Measurements from ENCODE around the gene SPCS2.

SPCS2 gene

GRCh38 chr11:74937696-74938475 lies 11.2 kb upstream of the SPCS2 start:
- peaks cover 2% of the 10 kb centered on the region for H3K4me1 ChIP-seq (ENCODE audit: control insufficient read depth, insufficient read depth, low read depth, low read length)
- DNase-seq = peak; percentile 37
- 74% methylated on average over 2 of the region's 5 CpGs for WGBS
- peaks cover 7 to 48% of the 10 kb centered on the region in 2 experiments for H3K36me3 ChIP-seq (ENCODE audit: control insufficient read depth in 1 of 2, insufficient read depth in 2 of 2, low read depth in 1 of 2, low read length in 2 of 2)
- H2BK12ac ChIP-seq (ENCODE audit: low read length in 2 of 2) = no peak overlapping the region
- H2BK5ac ChIP-seq (ENCODE audit: low read depth, low read length, poor library complexity, severe bottlenecking) = no peak overlapping the region
- H4K91ac ChIP-seq (ENCODE audit: low read length) = no peak overlapping the region
- no peaks in the 10 kb centered on the region for H3K9me3 ChIP-seq (ENCODE audit: control insufficient read depth, low read length)
- no peak overlapping the region for H3K4me3 ChIP-seq (ENCODE audit: insufficient read depth in 1 of 2, low read depth in 1 of 2, low read length in 2 of 2)
- no peak overlapping the region for H2AFZ ChIP-seq (ENCODE audit: low read depth, low read length)
- H3K79me1 ChIP-seq (replicated peaks; ENCODE audit: low read length, poor library complexity, severe bottlenecking) = no peaks in the 10 kb centered on the region
- no peak overlapping the region for H2AK5ac ChIP-seq (ENCODE audit: low read length, severe bottlenecking)
- no peaks in the 10 kb centered on the region for H3K27me3 ChIP-seq (ENCODE audit: control insufficient read depth in 1 of 2, insufficient read depth in 1 of 2, low read length in 2 of 2)
- H3K18ac ChIP-seq (ENCODE audit: low read depth in 1 of 2, low read length in 2 of 2) = no peak overlapping the region
- no peak overlapping the region for H2BK15ac ChIP-seq (ENCODE audit: low read depth, poor library complexity, severe bottlenecking)
- H3K27ac ChIP-seq (ENCODE audit: low read length, poor library complexity, severe bottlenecking) = no peak overlapping the region
- H3K14ac ChIP-seq (ENCODE audit: low read length in 2 of 2) = no peak overlapping the region
- no peak overlapping the region for H3K4ac ChIP-seq (ENCODE audit: low read depth in 1 of 2, low read length in 2 of 2)
- H3K23ac ChIP-seq (ENCODE audit: low read length in 2 of 2) = no peak overlapping the region
- H3K9ac ChIP-seq (ENCODE audit: low read length) = no peak overlapping the region
- no peak overlapping the region for H2BK120ac ChIP-seq (ENCODE audit: low read depth, low read length)
- H3K4me2 ChIP-seq (ENCODE audit: low read length, poor library complexity, severe bottlenecking) = no peak overlapping the region
- H4K8ac ChIP-seq (ENCODE audit: low read length) = no peak overlapping the region

- Histone ChIP-seq H3K4me1 (ENCODE audit: control insufficient read depth, insufficient read depth, low read depth, low read length) (peaks cover 6% of the 10 kb centered on the region), H2BK15ac (ENCODE audit: low read depth, poor library complexity, severe bottlenecking) (no peak overlapping the region), H3K9me3 (ENCODE audit: control insufficient read depth, low read length) (no peaks in the 10 kb centered on the region), H2BK12ac (ENCODE audit: low read length in 2 of 2) (no peak overlapping the region), H3K4me2 (ENCODE audit: low read length, poor library complexity, severe bottlenecking) (no peak overlapping the region), H4K8ac (ENCODE audit: low read length) (no peak overlapping the region), H3K18ac (ENCODE audit: low read depth in 1 of 2, low read length in 2 of 2) (no peak overlapping the region), H3K9ac (ENCODE audit: low read length) (no peak overlapping the region), H3K4me3 (ENCODE audit: insufficient read depth in 1 of 2, low read depth in 1 of 2, low read length in 2 of 2) (no peak overlapping the region), H3K23ac (ENCODE audit: low read length in 2 of 2) (no peak overlapping the region), H2AK5ac (ENCODE audit: low read length, severe bottlenecking) (no peak overlapping the region), H4K91ac (ENCODE audit: low read length) (no peak overlapping the region), H3K27me3 (ENCODE audit: control insufficient read depth in 1 of 2, insufficient read depth in 1 of 2, low read length in 2 of 2) (no peaks in the 10 kb centered on the region), H3K79me1 (replicated peaks; ENCODE audit: low read length, poor library complexity, severe bottlenecking) (peaks cover 2% of the 10 kb centered on the region), H3K27ac (ENCODE audit: low read length, poor library complexity, severe bottlenecking) (no peak overlapping the region), H2BK5ac (ENCODE audit: low read depth, low read length, poor library complexity, severe bottlenecking) (no peak overlapping the region), H3K36me3 (ENCODE audit: control insufficient read depth in 1 of 2, insufficient read depth in 2 of 2, low read depth in 1 of 2, low read length in 2 of 2) (peaks cover 3 to 16% of the 10 kb centered on the region in 2 experiments), H2AFZ (ENCODE audit: low read depth, low read length) (no peak overlapping the region), H3K14ac (ENCODE audit: low read length in 2 of 2) (no peak overlapping the region), H3K4ac (ENCODE audit: low read depth in 1 of 2, low read length in 2 of 2) (no peak overlapping the region), H2BK120ac (ENCODE audit: low read depth, low read length) (no peak overlapping the region)
- DNase-seq = no peak
These were observed 7.6 kb upstream of the SPCS2 start for GRCh38 chr11:74941492-74941891.

- Histone ChIP-seq H3K14ac (ENCODE audit: low read length in 2 of 2) (no peak overlapping the region), H3K4me2 (ENCODE audit: low read length, poor library complexity, severe bottlenecking) (no peak overlapping the region), H3K4ac (ENCODE audit: low read depth in 1 of 2, low read length in 2 of 2) (no peak overlapping the region), H2AFZ (ENCODE audit: low read depth, low read length) (no peak overlapping the region), H3K4me1 (ENCODE audit: control insufficient read depth, insufficient read depth, low read depth, low read length) (peaks cover 6% of the 10 kb centered on the region), H2BK12ac (ENCODE audit: low read length in 2 of 2) (no peak overlapping the region), H3K36me3 (ENCODE audit: control insufficient read depth in 1 of 2, insufficient read depth in 2 of 2, low read depth in 1 of 2, low read length in 2 of 2) (peaks cover 0 to 11% of the 10 kb centered on the region in 2 experiments), H3K9ac (ENCODE audit: low read length) (peak overlapping the region; percentile 64), H3K18ac (ENCODE audit: low read depth in 1 of 2, low read length in 2 of 2) (no peak overlapping the region), H2BK5ac (ENCODE audit: low read depth, low read length, poor library complexity, severe bottlenecking) (no peak overlapping the region), H3K27ac (ENCODE audit: low read length, poor library complexity, severe bottlenecking) (no peak overlapping the region), H3K79me1 (replicated peaks; ENCODE audit: low read length, poor library complexity, severe bottlenecking) (peaks cover 2% of the 10 kb centered on the region), H2BK15ac (ENCODE audit: low read depth, poor library complexity, severe bottlenecking) (no peak overlapping the region), H4K91ac (ENCODE audit: low read length) (no peak overlapping the region), H2AK5ac (ENCODE audit: low read length, severe bottlenecking) (no peak overlapping the region), H4K8ac (ENCODE audit: low read length) (no peak overlapping the region), H3K4me3 (ENCODE audit: insufficient read depth in 1 of 2, low read depth in 1 of 2, low read length in 2 of 2) (peak overlapping the region in 1 of 2 experiments; percentile 32), H2BK120ac (ENCODE audit: low read depth, low read length) (no peak overlapping the region), H3K27me3 (ENCODE audit: control insufficient read depth in 1 of 2, insufficient read depth in 1 of 2, low read length in 2 of 2) (no peaks in the 10 kb centered on the region), H3K23ac (ENCODE audit: low read length in 2 of 2) (no peak overlapping the region), H3K9me3 (ENCODE audit: control insufficient read depth, low read length) (no peaks in the 10 kb centered on the region)
- no peak for DNase-seq
- WGBS = 95% methylated on average over 5 of the region's 5 CpGs
These were observed 6.8 kb upstream of the SPCS2 start for GRCh38 chr11:74942073-74942759.

- Histone ChIP-seq H2AK5ac (ENCODE audit: low read length, severe bottlenecking) (no peak overlapping the region), H4K91ac (ENCODE audit: low read length) (no peak overlapping the region), H2BK12ac (ENCODE audit: low read length in 2 of 2) (no peak overlapping the region), H2AFZ (ENCODE audit: low read depth, low read length) (peak overlapping the region; percentile 43), H3K14ac (ENCODE audit: low read length in 2 of 2) (no peak overlapping the region), H3K79me1 (replicated peaks; ENCODE audit: low read length, poor library complexity, severe bottlenecking) (peaks cover 3% of the 10 kb centered on the region), H2BK120ac (ENCODE audit: low read depth, low read length) (no peak overlapping the region), H3K4me2 (ENCODE audit: low read length, poor library complexity, severe bottlenecking) (peak overlapping the region; percentile 44), H3K27me3 (ENCODE audit: control insufficient read depth in 1 of 2, insufficient read depth in 1 of 2, low read length in 2 of 2) (no peaks in the 10 kb centered on the region), H3K27ac (ENCODE audit: low read length, poor library complexity, severe bottlenecking) (no peak overlapping the region), H3K4me3 (ENCODE audit: insufficient read depth in 1 of 2, low read depth in 1 of 2, low read length in 2 of 2) (peak overlapping the region; percentile 78 to 99), H3K9me3 (ENCODE audit: control insufficient read depth, low read length) (no peaks in the 10 kb centered on the region), H3K18ac (ENCODE audit: low read depth in 1 of 2, low read length in 2 of 2) (peak overlapping the region; percentile 25 to 64), H4K8ac (ENCODE audit: low read length) (no peak overlapping the region), H3K23ac (ENCODE audit: low read length in 2 of 2) (no peak overlapping the region), H3K36me3 (ENCODE audit: control insufficient read depth in 1 of 2, insufficient read depth in 2 of 2, low read depth in 1 of 2, low read length in 2 of 2) (peaks cover 0 to 20% of the 10 kb centered on the region in 2 experiments), H3K9ac (ENCODE audit: low read length) (peak overlapping the region; percentile 99), H2BK15ac (ENCODE audit: low read depth, poor library complexity, severe bottlenecking) (no peak overlapping the region), H3K4ac (ENCODE audit: low read depth in 1 of 2, low read length in 2 of 2) (no peak overlapping the region), H3K4me1 (ENCODE audit: control insufficient read depth, insufficient read depth, low read depth, low read length) (peaks cover 6% of the 10 kb centered on the region), H2BK5ac (ENCODE audit: low read depth, low read length, poor library complexity, severe bottlenecking) (no peak overlapping the region)
- DNase-seq = no peak
- WGBS = 2% methylated on average over 9 of the region's 9 CpGs
These were observed 544 bp upstream of the SPCS2 start for GRCh38 chr11:74948546-74948897.
